ENCODE results near the gene CDV3.
"Not testable (repeated sequence)": the region's sequence is repeated elsewhere in the genome, so short reads cannot be mapped to it uniquely, and the experiment has no call there.

CDV3 gene, protein sequence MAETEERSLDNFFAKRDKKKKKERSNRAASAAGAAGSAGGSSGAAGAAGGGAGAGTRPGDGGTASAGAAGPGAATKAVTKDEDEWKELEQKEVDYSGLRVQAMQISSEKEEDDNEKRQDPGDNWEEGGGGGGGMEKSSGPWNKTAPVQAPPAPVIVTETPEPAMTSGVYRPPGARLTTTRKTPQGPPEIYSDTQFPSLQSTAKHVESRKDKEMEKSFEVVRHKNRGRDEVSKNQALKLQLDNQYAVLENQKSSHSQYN

DNA sequence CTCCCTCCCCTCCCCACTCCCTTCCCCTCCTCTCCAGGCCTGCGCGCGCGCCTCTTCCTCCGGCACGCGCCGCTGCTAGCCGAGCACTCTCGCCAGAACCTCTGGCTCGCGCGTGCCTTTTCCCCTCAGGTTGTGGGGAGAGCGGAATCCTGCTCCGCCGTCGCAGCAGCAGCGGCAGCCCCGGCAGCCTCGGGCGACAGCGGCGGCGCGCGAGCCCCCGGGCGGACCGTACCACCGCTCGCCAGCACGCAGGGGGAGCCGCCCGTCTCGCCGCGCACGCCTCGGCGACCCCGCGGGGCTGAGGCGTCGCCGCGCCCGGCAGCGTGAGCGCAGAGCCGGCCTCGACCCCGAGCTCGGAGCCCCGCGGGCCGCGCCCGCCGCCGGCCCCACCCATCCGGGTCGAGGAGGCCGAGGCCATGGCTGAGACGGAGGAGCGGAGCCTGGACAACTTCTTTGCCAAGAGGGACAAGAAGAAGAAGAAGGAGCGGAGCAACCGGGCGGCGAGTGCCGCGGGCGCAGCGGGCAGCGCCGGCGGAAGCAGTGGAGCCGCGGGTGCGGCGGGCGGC lies at the start of gene CDV3:
Gene CDV3 (plus strand): TSS at position 58 of the 566 bp plus-strand sequence. CDS start 359 bp downstream, at position 417.
- DNase-seq (ENCODE audit: low spot score): no peak

DNA sequence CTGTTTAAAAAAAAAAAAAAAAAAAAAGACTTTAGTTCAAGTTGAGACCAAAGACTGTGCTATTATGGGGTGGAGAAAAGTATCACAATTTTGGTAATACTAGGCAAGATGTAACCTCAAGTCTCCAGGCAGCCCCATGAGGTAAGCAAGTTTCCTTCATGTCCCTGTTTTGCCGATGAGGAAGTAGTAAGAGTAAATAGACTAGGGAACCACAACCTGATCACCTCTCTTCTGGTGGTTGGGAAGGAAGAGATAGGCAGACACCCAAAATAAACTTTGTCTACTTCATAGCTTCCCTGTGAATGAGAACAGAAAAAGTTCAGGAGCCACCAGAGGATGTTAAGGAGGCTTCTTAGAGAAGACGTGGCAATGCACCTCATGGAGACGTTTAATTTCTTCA lies 49.7 kb upstream of the CDV3 start:
- not testable (repeated sequence) for DNase-seq (ENCODE audit: low spot score)

DNA sequence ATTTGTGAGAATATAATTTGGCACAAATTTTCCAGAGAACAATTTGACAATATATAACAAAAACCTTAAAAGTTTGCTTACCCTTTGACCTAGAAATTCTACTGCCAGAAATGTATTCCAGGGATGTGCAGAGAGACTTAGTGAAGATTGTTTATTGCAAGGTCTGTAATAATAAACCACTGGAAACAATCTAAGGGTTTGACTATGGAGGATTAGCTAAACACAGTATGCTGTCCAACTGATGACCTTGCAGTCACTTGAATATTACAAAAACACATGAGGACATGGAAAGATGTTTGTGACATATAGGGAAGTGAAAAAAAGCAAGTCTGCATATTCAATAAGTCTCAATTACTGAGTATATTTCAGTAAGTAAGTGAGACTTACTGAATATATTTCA lies 48.1 kb upstream of the CDV3 start:
- no peak for DNase-seq (ENCODE audit: low spot score)

DNA sequence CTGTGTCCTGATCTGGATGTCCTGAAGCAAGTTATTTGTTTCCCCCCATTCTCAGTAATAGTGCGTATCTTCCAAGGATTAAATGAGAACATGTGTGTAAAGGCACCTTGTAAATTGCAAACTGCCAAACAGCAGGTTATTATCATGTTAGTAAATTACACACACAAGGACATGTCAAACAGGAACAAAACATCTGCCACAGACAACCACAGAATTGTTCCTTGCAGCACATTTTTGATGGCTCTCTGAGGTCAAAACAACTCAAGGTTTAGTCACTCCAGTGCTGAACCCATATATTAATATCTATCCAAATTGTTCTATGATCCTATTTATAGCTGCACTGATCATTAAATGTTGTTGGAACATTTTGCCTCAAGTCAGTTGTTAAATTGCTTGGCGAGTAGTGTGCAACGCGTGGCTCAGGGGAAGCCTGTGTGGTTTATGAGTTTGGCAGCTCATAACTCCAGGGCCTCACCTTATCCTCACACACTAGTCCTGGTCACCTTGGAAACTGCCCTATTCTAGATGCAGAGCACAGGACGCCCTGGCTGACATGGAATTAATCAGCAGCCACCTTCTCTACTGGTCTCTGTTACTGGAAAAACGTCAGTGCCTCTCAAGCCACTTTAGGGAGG lies 46.3 kb upstream of the CDV3 start:
- DNase-seq (ENCODE audit: low spot score): no peak

DNA sequence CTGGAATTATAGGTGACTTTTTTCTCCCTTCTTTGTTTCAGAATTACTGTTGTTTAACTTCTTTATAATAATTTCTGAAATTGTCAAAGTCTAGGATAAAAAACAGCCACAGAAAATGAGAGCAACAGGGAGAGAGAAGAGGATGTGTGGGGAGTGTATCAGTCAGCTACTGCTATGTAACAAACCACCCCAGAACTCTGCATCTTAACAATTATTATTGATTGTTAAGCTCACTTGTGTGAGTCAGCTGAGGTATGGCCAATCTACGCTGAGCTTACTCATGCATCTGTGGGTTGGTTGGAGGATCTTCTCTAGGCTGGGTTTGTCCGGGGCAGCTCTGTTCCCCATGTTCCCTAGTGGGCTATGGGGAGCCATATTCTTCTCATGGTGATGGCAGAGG lies 43.7 kb upstream of the CDV3 start:
- no peak for DNase-seq (ENCODE audit: low spot score)

DNA sequence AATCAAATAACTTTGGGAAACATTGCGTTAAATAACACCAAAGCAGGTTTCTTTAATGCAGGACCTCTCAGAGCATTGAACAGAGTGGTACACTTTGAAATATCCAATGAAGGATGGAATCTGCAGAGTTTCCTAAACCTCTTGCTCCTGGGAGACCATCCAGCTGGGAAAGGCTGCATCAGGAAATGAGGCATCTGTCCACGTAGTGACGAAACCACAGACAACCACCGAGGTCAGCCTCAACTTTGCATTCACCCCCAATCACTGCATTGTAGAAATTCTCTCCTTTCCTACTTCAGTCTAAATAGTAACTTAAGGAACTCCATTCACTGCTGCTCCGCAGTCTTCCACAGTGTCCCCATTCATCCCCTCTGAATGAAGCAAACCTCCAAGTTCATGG lies 41.5 kb upstream of the CDV3 start:
- DNase-seq (ENCODE audit: low spot score): no peak

DNA sequence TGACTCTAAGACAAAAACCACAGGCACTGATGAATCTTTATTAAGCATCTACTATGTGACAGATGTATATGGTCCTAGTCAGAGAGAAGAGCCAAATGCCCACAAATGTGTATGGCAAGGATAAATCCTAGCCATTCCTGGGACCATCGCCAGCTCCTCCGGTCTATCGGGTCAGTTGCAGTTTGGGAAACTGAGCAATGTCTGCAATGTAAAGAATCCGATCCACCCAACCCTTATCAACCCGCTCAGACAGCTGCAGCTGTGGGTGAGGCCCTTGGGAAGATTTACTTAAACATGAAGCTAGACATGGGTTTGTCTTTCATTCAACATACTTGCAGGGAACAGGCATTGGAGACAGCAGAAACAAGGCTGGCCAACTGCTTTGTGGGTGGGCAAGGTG lies 40.5 kb upstream of the CDV3 start:
- DNase-seq (ENCODE audit: low spot score): no peak

DNA sequence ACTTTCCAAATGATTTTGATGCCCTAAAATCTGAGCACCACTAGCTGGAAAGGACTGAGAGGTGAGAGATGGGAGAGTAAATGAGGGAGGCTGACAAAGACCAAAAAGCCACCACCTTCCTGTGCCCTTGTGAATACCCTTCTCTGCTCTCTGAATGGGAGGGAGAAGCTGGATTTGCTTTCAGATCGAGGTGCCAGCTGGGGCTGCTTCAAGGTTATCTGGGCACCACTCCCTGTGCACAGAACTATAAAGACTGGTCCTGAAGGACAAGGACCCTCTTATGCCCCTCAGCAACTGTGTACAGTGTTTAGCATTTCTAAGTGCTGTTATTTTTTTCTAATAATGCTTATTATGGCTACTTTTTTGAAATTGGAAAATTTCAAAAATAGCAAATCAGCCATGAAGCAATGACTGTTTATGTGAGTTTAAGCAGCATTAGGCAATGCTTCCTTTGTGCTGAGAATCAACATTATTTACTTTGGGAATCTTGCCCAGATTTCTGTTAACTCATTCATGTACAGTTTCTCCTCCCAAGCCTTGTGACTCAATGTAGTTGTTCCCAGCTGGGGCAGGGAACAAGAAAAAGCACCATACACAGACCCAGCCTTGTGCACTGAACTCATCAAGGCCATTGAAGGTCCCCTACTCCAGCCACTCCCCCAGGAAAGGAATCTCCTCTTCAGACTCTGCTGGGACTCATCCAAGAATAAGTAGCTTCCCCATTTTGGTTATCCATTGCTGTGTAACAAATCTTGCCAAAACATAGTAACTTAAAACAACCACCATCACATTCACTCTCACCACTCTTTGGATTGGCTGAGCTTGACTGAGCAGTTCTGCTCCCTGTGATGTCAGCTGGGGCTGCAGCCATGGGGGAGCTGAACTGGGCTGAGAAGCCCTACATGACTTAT lies 37.3 kb upstream of the CDV3 start:
- DNase-seq (ENCODE audit: low spot score): no peak

DNA sequence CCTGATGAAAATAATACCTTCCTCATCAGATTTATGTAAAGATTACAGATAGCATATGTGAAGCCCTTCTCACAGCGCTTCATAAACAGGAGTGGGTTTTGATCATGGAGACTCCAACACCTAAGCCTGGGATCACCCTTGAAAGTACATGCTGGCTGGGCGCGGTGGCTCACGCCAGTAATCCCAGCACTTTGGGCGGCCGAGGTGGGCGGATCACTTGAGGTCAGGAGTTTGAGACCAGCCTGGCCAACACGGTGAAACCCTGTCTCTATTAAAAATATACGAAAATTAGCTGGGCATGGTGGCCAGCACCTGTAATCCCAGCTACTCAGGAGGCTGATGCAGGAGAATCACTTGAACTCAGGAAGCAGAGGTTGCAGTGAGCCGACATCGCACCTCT lies 36.4 kb upstream of the CDV3 start:
- not testable (repeated sequence) for DNase-seq (ENCODE audit: low spot score)

DNA sequence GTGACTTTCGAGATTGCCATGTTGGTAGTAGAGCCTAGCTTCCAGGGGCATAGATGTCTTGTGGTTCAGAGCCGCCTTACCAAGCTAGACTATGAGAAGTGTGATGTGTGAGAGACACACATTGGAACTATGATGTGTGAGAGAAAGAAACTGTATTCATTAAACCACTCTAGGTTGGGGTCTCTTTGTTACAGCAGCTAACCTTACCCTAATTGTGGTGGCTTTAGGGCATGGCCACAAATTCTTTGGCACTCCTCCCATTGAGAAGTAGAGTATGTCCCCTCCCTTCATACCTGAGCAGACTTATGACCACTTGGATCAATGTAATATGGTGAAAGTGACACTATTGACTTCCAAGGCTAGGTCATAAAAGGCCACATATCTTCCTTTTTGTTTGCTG lies 35.3 kb upstream of the CDV3 start:
- no peak for DNase-seq (ENCODE audit: low spot score)

DNA sequence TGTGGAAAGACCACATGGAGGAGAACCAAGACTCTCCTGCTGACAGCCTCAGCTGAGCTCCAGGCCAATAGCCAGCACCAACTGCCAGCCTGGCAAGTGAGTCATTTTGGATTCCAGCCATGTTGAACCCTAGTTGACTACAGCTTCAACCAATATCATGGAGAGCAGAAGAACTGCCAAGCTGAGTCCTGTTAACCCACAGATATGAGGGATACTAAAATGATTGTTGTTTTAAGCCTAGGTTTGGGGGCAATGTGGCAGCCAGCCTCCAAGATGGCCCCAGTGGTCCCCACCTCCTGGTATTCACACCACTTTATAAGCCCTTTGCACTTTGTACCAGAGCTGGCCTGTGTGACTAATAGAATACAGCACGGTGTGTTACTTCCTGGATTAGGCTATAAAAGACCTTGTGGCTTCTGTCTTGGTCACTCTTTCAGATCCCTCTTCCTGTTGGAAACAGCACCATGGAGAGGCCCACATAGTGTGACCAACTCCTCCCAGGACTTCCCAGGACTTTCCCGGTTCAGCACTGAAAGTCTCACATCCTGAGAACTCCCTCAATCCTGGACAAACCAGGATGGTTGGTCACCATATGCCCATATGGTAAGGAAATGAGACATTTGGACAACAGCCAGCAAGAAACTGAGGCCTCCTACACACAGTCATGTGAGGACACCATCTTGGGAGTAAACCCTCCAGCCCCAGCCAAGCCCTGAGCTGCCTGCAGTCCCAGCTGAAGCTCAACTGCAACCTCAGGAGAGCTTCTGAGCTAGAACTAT lies 32.4 kb upstream of the CDV3 start:
- DNase-seq (ENCODE audit: low spot score): no peak

DNA sequence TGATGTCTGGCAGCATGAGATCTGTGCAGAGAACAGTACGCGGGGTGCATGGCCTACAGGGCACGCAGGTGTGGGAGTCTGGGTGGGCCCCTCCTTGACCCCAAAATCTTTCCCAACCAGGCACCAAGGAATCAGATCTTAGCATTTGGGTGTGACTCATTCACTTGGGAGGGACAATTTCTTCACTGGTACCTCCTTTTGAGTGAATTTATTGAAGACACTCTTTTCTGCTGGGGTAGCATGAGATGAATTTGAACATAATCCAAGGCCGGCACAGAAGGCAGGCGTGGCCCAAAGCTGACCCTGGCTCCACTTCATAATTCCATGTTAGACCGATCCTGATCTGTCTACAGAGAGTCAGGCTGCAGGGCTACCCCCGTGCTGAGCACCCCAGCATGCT lies 30.6 kb upstream of the CDV3 start:
- DNase-seq (ENCODE audit: low spot score): no peak

DNA sequence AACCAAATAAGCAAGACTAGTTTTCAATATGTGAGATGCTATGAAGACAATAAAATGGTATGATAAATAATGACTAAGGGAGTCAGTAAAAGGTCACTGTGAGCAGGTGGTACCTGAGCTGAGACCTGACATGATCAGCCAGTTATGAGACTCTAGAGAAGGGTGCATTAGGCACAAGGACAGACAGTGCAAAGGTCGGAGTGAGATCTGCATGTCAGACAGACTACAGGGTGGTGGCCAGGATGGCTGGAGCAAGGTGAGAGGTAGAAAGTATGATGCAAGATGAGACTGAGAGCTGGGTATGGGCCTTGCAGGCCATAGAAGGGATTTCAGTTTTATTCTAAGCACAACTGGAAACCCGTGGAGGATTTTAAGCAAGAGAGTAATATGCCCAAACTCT lies 28.5 kb upstream of the CDV3 start:
- not testable (repeated sequence) for DNase-seq (ENCODE audit: low spot score)

DNA sequence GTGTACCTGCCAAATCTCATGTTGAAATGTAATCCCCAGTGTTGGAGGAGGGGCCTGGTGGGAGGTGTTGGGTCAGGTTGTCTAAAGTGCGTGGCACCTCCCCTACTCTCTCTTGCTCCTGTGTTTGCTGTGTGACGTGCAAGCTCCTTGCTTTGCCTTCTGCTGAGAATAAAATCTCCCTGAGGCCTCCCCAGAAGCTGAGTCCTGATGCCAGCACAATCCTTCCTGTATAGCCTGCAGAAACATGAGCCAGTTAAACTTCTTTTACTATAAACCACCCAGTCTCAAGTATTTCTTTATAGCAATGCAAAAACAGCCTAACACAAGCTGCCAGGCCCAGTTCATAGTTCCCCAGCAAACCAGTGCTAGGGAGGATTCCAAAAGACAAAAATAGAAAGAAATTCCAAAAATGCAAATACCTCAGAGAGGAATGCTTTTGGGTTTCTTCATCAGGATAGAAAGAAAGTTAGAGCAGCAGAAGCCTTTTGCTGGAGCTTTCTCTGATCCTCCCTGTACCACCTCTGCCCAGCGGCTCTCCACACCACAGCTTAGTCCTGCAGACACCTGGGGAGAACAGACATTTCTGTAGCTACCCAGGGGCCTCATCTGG lies 25.9 kb upstream of the CDV3 start:
- no peak for DNase-seq (ENCODE audit: low spot score)

DNA sequence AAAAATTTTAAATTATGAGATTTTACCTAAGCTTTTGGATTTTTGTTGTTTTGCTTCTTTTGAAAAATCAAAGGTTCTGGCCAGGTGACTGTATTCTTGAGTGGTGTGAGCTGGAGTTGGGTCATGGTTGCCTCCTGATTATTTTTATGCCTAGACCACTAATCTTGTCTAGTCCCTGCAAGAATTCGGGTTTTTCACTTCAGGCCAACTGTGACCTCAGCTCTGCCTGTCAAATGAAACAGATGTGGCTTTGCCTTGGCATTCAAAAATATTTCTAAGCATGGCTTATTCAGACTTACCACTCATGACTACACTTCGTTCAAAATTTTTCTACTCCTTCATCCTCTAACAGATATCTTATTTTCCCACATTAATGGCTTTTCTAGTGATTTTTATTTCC lies 25.4 kb upstream of the CDV3 start:
- DNase-seq (ENCODE audit: low spot score): no peak

DNA sequence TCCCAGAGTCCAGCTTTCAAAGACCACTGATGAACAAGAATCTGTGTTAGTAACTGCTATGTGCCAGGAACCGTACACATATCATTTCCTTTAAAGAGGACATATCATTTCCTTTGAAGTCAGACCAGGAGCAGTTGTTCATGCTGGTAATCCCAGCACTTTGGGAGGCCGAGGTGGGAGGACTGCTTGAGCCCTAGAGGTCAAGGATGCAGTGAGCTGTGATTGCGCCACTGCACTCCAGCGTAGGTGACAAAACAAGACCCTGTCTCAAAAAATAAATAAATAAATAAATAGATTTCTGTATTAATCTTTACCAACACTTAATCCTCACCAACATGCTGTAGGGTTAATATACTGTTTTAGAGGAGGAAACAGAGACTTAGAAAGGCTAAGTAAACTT lies 23.9 kb upstream of the CDV3 start:
- DNase-seq (ENCODE audit: low spot score): no peak

DNA sequence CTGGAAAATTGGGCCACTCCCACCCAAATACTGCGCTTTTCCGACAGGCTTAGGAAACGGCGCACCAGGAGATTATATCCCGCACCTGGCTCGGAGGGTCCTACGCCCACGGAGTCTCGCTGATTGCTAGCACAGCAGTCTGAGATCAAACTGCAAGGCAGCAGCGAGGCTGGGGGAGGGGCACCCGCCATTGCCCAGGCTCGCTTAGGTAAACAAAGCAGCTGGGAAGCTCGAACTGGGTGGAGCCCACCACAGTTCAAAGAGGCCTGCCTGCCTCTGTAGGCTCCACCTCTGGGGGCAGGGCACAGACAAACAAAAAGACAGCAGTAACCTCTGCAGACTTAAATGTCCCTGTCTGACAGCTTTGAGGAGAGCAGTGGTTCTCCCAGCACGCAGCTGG lies 21.9 kb upstream of the CDV3 start:
- DNase-seq (ENCODE audit: low spot score): not testable (repeated sequence)

DNA sequence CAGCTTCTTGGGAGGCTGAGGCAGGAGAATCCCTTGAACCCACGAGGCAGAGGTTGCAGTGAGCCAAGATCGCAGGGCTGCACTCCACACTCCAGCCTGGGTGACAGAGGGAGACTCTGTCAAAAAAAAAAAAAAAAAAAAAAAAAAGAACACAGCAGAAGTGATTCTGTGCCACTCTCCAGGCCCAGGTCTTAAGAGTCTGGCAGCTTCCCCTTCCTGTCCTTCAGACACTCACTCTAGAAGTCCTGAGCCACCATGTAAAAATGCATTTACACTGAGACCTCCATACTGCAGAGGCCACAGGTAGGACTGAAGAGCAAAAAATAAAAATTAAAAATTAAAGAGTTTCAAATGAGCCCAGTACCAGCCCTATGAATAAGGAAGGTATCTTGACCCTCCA lies 11.8 kb upstream of the CDV3 start:
- no peak for DNase-seq (ENCODE audit: low spot score)

DNA sequence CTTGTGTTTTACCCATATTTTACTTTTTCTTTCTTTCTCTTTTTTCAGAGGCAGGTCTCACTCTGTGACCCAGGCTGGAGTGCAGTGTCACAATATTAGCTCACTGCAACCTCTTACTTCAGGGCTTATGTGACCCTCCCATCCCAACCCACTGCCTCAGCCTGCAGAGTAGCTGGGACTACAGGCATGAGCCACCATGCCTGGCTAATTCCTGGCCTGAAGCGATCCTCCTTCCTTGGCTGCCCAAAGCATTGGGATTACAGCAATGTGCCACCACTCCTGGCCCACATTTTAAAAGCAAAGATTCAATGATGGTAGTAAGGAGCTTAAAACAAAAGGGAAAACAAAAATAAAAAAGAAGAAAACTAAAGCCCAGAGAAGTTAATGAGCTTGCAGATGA lies 11.1 kb upstream of the CDV3 start:
- DNase-seq (ENCODE audit: low spot score): no peak

DNA sequence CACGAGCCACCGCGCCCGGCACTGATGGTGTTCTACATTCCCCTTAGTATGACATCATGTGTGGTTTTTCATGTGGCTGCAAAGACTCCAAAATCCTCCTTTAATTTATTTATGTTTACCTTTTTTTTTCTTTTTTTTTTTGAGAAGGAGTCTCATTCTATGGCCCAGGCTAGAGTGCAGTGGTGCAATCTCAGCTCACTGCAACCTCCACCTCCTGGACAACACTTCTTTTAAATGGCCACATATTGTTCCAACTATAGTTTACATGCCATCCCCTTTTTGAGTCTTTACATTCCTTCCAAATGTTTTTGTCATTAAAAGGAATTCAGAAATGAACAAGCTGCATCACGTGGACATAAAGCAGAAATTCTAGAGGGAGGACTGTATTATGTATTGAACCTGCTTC lies 10.3 kb upstream of the CDV3 start:
- DNase-seq (ENCODE audit: low spot score): no peak

DNA sequence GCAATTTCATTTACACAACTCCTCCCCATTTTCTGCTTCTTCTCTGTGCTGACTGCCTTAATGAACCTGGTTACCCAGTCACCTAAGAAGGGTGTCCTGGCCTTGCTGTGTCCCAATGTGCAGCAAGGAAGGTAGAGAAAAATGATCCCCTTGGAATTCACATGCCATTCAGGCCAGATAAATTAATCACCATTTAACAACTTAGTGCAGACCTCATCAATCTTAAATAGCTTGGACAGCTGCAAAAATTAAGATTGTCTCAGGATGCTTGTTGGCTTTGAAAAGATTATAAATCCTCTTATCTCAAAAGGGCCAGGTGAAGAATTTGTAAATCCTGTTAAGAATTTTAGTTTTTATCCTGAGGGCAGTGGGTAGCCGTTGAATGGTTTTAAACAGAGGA lies 9.7 kb upstream of the CDV3 start:
- no peak for DNase-seq (ENCODE audit: low spot score)
